CD4-positive, alpha-beta T cell treated with Interleukin-17A for 4 hours (primary cell): ENCODE data around the gene INCA1.

Source experiments
- DNase-seq: peaks from one replicate; pipeline ENCODE4 v3.0.0-alpha.2; 2020; ENCODE audit warnings: mixed read lengths

The INCA1 gene

DNA sequence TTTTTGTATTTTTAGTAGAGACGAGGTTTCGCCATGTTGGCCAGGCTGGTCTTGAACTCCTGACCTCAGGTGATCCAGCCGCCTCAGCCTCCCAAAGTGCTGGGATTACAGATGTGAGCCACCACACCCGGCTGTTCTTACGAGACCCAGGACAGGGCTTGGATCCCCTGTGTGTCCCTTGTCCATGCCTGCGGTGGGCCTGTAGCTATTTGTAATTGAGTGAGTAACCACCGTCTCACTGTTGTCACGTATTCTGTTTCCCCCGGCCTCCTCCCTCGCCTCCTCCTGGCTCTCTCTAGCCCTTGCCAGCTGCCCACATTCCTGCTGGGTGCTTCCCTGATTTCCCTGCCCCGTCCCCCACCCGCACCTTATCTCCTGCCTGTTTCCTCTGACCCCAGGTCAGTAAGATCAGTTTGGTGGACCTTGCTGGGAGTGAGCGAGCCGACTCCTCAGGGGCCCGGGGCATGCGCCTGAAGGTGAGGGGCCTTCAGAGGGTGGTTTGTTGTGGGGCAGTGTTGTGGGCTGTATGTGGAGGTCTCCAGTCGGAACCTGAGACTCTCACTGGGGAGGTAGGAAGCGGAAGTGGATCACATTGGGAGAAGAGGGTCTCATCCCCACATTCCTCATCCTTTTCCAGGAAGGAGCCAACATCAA is 6.0 kb upstream of the INCA1 start:
- DNase-seq = no peak

DNA sequence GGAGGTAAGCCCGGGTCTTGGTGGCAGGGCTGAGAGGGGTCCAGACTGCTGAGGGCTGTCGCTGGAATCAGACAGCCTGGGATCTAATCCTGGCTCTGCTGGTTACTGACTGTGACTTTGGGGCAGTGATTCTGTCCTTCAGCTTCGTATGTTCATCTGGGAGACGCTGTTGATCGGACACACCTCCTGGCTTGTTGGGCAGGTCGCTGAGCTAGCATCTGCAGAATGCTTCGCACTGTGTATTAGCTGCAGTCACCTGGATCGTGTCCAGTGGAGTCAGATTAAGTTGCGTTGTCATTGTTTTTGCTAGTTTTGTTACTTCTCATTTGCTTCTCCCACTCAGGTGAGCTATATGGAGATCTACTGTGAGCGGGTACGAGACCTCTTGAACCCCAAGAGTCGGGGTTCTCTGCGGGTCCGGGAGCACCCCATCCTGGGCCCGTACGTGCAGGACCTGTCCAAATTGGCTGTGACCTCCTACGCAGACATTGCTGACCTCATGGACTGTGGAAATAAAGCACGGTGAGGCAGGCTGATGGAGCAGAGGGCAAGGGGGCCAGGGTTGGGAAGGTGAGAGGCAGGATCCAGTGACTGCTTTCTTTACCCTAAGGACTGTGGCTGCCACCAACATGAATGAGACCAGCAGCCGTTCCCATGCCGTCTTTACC is 4.9 kb upstream of the INCA1 start:
- DNase-seq = no peak

DNA sequence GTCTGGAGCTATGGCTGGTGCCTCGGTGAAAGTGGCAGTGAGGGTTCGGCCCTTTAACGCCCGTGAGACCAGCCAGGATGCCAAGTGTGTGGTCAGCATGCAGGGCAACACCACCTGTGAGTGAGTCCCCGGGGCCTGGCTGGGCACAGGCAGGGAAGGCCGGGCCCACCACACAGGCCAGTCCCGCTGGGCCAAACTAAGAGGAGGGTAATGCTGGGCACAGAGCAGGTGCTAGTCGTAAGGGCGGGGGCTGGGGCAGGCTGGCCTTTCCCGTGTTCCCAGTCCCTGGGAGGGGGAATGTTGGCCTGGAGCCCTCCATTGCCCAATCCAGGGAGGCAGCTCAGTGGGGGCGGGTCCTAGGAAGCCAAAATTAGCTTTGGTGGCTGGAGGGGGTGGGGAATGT is 2.9 kb upstream of the INCA1 start:
- no peak for DNase-seq

DNA sequence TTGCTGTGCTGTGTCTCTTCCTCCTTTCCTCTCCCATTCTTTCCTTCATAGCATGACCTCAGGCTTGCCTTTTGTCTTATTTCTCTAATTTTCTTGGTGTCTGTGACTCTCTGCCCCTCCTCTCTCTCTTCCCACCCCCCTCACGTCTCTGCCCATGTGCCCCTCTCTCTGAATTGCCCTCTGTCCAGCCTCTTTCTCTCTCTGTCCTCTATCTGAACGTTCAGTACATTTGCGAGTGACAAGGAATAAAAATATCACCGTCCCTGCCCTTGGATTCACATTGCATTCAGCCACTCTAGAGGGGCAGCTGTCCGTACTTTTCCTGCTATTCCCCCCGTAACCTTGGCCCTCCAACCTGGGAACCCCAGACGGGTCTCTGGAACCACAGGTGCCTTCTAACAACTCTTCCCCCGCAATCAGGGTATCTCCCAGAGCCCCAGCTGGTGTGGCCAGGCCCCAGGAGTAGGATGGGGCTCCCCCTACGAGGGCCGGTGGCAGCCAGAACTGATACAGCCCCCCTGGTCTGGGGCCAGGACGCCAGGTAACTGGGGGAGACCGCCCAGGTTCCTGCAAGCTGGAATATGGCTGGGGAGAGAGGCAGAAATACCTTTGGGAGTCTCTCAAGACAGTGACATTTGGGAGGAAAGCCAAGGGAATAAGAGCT is 2.2 kb upstream of the INCA1 start:
- no peak for DNase-seq

DNA sequence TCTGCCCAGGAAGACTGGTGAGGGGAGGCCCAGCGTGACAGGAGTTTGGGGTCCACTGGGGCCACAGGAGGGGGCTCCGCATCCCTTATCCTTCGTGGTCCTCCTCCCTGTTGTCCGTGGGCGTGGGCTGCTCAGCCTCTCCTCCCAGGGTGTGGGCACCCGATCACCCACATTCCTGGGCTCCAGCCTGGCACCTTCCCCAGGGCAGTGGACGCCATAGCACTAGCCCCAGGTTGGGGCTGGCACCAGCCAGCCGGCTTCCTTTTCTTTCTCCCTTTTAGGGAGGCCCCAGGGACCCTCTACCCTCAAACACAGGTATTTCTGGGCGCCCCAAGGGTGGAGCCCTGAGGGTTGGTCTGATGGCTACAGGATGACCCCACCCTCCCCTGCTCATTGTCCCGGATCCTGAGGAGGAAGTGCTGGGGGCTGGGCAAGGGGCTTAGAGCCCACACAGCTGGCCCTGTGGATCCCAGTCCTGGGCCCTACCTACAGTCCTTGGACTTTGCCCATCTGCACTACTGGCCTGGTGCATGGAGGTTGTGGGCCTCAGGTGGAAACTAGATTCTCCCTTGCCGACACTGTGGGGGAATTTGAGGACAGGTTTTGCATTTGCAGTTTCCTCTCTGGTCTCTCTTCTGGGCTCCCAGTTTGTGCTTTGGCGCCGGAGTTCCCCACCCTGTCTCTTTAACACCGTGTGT is 1.6 kb upstream of the INCA1 start:
- DNase-seq = no peak

DNA sequence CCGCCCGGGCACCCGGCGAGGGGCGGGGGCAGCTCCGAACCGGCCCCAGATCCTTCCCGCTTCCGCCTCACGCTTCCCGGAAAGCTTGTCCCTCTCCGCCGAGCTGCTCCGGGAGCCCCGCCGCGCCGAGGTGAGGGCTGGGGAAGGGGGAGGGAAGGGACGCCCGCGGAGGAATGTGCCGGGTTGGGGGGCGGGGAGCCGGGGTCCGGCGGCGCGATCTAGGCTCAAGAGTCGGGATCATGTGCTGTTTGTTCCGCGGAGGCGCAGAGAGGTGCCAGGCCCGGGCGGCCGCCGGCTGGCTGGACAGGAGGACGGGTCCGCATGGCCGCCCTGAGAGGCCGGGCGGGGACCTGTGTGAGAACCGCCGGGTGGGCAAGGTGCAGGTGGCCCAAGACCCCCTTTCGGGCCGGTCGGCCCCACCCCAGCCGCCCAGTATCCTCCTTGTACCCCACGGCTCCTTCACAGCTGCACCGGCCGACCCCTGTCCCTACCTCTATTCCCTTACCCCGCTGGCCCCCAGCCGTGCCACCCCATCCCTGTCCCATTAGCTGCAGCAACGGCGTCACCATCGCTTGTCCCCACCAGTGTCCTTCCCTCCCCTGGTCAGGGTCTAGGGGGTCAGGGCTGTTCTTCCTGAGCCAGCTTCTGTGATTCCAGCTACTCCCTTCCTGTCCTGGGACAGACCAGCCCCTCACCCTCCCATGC is 857 bp upstream of the INCA1 start:
- no peak for DNase-seq

DNA sequence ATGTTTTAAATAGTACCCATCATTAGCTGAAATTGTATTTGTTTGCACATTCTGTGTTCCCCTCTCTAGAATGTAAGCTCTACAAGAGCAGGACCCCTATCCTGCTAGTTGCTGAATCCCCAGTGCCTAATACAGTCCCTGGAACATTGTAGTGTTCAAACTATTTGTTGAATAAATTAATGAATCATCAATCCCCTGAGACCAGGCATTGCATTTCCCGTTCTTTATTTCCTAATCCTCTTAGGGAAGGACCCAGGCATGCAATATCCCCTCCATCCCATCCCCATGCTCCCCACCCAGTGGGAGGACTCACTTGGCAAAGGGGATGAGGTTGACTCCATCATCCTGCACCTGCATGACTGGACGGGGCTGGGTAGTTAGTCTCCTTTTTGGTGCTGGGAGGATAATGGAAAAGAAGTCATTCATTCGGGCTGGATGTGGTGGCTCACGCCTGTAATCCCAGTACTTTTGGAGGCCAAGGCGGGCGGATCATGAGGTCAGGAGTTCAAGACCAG is 3.2 kb downstream of the INCA1 start:
- DNase-seq = no peak

DNA sequence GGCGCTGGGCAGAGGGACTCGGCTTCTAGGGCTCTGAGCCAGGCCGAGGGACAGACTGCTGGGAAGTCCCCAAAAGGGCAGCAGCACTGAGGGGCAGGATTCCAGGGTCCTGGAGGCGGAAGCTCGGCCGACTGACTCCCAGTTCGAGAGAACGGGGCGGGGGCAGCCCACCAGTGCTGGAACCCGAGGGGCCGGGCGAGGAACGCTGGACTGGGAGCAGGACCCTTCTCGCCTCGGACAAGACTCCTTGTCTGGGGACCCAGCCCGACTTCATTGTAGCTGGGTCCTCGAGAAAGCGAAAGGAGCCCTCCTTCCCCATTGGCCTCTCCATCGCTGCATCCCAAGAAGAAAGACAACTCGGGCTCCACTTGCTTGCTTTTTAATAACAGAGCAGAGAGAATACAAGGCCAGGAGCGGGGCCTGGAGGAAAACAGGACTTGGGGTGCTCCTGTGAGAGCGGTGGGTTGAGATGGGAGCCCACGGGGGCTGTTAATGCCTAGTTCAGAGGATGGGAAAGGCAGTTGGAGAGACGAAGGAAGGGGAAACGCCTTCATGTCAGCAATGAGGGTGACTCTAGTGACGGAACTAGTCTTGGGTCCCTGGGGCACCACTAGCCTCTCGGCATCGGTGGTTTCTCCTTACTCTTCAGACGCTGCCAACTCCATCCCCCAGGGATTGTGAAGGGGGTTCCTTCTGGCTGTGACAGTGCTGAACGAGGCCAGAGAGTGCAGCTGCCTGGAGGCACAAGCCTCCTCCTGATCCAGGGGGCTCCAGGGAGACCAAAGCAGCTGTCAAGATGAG is 9.4 kb downstream of the INCA1 start:
- peak; percentile 13 for DNase-seq

DNA sequence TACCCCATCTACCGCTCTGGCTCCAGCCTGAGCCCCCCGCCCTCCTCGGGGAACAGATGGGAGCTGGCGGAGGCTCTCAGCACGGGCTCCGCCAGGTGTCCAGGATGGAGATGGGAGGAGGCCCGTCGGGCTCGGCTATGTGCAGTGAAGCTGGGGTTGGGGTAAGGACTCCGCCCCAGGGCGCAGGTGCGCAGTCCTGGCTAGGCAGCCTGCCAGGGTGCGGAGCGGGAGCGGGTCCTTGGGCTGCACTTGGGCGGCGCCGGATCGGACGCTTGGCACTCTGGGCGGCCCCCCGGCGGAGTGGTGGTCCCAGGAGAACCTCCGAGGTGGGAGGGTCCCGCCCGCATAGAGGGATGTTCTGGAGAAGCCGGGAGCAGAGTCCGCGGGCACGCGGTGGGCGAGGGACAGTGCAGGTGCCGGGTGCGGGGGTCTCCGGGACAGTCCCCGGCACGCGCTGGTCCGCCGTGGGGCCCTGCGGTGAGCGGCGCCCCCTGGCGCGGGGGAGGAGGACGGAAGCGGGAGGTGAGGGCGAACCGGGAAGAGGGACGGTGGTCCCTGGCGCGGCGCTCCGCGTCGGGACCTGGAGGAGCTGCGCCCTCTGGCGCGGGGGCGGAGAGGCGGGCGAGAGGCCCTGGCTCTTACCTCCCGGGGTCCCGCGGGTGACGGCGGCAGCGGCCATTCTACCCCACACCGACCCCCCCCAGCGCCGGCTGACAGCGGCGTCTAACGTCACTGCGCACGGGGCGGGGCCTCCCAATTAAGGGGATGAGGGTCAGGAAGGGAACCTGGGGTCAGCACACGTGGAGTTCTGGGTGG is 10.2 kb downstream of the INCA1 start, which contains the start of gene CAMTA2:
TSS of gene CAMTA2 (minus strand) at position 725 of the 816 bp plus-strand sequence. CDS start 1,453 bp downstream, outside the sequence.
- DNase-seq = peak; percentile 92

DNA sequence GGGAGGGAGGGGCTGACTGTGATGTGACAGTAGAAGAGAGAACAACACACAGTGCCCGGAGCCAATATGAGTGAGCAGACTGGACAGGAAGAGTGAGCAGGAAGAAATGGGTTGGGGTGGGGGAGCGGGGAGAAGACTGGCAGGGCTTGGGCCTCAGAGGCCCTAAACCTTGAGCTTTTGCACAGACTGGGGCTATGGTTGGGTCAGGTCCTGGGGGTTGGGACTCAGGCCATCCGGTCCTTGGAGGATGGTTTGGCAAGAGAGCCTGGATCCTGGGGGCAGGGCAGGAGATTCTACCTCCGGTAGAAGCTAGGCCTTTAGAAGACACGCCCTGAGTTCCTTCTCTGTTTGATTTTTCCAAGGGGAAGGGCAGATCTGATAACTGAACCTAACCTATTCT is 10.9 kb downstream of the INCA1 start:
- DNase-seq = no peak

DNA sequence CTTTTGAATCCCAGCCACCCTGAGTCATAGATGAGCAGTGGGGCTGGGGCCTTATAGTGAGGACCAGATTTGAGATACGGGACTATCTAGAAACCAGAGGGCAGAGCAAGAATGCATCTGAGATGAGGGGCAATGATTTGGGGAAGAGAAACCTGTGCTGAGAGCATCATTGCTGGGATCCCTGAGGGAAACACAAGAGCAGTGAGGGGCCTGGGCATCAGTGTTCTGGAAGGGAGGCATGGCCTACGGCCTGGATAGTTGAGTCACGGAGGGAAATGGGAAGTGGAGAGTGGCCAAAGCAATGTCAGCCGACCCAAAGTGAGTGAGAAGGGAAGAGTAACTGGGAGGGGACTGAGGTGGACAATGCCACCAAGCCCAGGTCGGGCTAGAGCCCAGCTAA is 15.0 kb downstream of the INCA1 start:
- no peak for DNase-seq

DNA sequence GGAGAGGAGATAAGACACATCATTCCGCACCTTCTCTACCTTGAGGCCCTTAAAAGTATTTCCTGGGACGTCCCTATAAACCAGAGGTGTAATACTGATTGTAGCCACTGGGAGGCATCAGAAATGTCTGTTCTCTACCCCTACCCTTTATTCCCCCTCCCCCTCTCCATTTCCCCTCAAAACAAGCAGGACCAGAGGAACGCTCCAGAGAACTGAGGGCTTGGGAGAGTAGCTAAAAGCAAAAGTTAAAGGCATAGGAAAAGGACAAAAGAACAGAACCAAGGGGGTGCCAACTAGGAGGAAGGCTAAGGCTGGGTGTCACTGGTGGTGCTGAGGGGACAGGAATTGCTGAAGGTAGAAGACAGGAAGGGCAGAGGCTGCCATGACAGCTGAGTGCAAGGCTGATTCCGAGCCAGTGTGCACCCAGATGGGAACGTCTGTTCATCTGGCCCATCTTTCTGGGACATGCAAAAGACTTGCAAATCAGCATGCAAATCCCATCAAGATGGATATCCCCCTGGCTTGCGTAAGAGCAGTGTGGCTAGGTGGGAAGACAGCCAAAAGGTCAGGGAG is 16.6 kb downstream of the INCA1 start:
- DNase-seq = peak; percentile 69

DNA sequence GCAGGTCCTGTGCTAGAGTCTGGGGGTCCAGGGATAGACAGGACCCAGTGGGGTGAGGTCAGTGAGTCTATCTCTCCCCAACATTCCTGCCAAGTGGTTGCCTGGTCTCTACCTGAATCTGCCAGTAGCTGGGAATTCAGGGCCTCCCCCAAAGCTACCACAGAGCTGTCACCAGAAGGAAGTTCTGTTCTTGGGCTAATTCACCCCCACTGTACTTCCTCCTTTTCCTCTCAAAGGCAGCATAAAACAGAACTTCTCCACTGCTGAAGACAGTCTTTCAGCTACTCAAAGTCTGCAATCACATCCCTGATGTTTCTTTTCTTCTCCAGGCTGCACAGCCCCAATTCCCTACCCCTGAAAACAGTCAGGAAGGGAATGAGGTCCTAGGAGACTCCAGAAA is 18.6 kb downstream of the INCA1 start:
- DNase-seq = no peak

DNA sequence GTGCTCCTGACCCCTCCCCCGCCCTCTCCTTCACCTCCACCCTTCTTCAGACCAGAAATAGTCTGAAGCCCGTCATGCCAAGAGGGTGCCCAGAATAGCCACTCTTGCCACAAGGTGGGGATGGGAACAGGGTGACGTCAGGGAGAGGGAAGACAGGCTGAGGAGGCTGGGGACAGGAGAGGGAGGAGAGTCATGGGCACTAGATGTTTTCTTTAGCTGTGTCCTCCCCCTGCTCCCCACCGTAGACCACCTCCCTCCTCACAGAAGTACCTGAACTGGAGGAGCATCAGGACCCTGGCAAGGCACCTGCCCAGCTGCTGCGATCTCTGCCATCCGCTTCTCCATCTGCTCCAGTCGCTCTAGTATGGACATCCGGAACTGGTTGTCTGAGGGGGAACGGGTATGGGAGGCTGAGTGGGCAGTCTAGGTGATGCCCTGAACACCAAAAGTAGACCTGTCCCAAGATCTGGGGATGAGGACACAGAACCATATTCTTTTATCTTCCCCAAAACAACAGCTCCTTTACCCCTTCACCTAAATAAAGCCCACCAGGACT is 23.1 kb downstream of the INCA1 start:
- DNase-seq = no peak

DNA sequence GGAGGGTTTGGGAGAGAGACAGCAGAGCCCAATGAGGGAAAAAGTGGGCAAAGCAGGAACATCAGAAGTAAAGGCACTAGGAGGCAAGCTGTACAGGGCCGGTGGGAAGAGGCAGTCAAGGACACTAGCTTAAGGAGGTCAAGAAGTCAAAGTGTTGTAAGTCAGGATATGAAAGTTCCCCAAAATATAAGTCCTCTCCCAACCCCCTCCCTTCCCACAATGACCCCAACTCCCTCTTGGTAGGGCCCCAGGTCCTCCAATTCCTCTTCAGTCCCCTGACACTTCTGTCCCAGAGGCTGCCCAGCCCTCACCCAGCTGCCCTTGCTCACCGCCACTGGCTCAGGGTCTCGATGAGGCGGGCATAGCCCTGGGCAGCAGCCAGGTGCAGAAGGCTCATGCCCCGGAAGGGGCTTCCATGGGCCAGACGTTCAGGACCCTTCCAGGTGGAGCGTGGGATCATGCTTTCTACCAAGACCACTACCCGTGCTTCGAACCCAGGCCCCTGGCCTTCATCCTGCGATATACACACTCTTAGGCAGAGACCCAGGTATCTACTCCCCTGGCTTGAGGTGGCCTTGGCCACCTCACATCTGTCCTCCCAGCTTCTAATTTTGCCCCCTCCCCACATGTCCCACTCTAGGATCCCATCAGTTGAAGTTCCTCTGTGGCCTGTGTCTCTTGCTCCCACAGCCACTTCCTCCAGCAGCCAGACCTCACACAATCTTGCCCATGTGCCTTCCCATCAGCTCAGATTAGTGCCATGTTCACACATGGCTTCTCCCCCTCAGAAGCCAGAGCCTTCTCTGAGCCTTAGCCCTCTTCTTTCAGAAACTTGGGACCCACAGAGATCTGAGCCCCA is 23.8 kb downstream of the INCA1 start:
- no peak for DNase-seq

DNA sequence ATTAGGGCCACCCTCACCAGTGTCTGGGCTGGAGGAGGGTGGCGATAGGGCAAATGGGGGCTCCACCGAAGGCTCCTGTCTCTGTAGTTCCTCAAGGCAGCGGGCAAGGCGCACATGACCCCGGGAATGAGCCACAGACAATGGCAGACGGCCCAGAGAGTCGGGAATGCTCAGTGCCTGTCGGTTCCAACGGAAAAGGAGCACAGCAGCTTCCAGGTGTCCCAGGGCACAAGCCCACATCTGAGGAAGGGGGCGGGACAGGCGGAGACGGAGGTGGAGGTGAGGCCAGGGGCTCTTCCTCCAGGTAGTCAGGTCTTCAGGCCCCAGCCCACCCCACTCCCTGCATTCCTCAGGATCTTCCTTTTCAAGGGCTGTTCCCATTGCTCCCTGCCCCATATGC is 24.6 kb downstream of the INCA1 start:
- DNase-seq = no peak

DNA sequence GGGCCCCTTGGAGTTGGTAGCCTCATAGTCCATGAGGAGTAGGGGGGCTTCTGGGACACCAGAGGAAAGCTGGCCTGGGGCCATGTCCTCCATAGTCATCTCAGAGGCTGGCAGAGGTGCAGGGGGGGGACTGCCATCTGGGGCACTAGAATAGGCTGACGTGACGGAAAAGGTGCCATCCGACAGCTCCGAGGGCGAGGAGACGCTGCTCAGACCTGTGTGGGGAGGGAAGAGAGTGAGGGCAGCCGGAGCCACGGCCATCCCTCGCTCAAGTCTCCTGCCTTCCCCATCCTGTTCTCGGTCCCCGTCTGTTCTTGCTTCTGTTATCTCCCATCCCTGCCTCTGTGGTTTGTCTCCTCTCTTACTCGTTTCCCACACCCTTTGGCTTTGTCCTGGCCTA is 25.0 kb downstream of the INCA1 start:
- no peak for DNase-seq

DNA sequence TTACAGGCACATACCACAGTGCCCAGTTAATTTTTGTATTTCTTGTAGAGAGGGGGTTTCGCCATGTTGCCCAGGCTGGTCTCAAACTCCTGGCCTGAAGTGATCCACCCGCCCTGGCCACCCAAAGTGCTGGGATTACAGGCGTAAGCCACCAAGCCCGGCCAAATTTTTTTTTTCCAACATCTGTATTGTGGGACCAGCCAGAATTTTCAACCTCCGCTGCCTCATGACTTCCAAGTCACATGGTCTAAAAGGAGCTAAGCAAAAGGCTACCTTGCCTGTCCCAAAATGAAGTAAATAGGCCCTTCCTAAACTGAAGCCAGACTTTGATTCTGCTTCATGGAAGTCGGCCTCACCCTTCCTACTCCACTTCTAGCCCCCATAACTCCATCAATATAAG is 25.5 kb downstream of the INCA1 start:
- DNase-seq = no peak

DNA sequence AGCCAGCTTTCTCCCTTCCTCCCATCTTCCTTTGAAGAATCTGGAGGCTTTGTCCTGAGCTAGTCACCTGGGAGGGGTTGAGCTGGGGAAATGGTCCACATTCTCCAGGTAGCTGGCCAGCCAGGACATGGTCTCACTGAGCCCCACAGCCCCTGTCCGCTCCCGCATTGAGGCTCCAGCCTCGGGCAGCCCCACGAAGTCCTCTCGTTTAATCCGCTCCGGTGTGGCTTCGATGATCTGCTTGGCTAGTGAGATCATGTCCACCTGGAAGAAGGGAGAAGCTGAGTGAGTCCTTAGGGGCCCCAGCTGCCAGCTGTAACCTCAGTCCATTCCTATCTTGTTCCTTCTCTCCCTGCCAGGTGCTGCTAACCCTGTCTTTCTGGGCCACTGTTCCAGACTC is 27.0 kb downstream of the INCA1 start:
- DNase-seq = no peak
